CD4-positive, alpha-beta T cell treated with Interleukin-1 beta for 1 hour (primary cell): ENCODE results near the gene LCN12.

ENCODE experiments used
- DNase-seq, 2 donors: peaks; one replicate each; pipeline ENCODE4 v3.0.0-alpha.2; 2020 to 2022

Gene LCN12

GRCh38 chr9:136951541-136952320 lies at the start of gene LCN12:
TSS of gene LCN12 (plus strand) at chr9:136952273. CDS start at chr9:136952328, 55 bp downstream.
- DNase-seq = no peak

DNA sequence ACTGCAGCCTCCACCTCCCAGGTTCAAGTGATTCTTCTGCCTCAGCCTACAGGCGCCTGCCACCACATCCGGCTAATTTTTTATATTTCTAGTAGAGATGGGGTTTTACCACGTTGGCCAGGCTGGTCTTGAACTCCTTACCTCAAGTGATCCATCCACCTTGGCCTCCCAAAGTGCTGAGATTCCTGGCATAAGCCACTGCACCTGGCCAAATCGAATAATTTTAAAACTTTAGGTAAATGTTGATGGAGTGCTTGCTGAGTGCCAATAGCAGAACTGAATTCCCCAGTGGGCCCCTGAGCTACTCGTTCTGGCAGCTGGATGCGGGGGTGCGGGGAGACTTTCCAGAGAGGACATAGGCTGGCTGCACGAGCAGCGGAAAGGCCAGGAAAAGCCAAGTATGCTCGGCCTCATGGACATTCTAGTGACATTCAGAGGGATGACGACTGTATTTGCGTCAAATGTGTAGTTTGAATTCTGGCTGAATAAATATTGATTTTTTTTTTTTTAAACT lies 49.0 kb upstream of the LCN12 start:
- DNase-seq = peak in 1 of 2 donors; percentile 50

DNA sequence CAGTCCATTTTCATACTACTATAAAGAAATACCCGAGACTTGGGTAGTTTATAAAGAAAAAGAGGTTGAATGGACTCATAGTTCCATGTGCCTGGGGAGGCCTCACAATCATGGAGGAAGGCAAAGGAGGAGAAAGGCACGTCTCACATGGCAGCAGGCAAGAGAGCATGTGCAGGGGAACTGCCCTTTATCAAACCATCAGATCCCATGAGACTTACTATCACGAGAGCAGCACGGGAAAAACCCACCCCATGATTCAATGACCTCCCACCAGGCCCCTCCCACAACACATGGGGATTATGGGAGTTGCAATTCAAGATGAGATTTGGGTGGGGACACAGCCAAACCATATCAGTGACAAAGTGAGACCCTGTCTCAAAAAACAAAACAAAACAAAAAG lies 45.8 kb upstream of the LCN12 start:
- no peak for DNase-seq

GRCh38 chr9:136907011-136907914 lies 44.8 kb upstream of the LCN12 start:
- DNase-seq = no peak

GRCh38 chr9:136910197-136910900 lies 41.7 kb upstream of the LCN12 start:
- DNase-seq = no peak

DNA sequence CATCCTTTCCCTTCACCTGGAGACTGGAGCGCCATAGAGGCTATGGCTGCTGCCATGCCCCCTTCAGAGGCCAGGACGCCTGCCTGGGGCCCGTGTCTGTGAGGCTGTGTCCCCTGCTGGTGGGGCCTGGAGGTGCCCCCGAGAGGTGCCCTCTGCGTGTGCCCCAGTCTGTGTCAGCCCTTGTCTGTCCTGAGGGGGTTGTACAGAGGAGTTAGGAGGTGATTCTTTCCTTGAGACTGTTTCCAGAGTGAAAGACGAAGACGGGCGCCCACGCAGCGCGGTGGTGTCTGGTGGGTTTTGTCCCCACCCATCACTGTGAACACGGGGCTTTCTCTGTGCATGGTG lies 41.2 kb upstream of the LCN12 start:
- DNase-seq = no peak

DNA sequence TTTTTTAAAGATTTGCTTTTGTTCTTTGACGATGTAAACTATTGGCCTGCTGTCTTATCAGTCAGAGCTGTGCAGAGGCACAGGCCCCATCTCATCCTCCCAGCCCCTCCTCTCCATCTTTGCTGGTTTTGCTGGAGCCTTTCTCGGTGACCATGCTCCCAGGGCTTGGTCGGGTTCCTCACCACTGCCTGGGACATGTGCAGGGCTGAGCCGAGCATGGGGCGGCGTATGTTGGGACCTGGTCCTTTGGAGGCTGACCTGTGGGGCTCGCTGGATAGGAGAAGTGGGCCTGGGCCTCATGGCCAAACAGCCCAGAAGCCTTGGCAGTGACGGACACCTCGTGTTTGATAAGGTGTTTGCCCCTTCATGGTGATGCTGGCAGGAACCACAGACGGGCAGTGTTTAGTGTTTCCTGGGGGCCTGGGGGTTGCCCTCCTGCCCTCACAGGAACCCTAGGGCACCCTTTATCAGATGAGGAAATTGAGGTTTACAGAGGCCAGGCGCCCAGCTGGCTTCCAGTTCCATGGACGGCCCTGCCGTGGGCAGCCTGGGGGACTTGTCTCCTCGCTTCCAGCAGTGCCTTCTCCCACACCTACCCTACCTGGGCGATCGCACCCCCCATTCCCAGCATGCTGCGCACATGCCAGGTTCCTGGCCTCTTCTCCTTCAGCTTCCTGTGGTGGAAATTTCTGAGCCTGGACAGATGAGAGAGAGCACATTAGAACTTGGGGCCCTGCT lies 38.2 kb upstream of the LCN12 start:
- DNase-seq = no peak

DNA sequence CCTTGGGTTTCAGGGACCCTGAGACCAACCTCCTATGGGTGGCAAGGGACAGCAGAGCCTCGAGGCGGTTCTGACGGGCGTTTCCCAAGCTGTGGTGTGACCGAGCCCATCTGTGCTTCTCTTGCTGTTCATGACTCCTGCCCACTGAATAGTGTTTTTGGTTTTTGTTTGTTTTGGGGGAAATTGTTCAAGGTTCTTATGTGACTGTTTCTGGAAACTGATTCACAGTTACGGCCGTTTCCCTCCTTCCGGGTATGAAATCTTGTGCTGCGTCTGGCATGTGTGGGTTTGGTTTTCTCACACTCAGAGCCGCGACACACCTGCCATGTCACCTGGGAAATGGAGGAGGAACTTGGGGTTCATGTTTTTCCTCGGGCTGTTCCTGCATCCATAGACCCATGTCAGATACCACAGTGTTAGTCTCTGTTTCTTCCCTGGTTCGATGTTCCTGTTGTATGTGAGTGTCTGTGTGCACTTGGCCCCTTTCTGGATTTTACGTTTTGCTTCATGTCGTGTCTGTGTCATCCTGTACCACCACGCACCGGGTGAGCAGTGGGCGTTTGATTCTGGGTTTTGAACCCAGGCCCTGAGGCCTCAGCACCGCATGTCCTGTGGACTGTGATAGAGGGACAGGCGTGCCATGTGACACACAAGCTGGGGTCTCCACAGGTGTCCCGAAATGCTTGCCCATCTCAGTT lies 36.3 kb upstream of the LCN12 start:
- DNase-seq = no peak

GRCh38 chr9:136916330-136917184 lies 35.5 kb upstream of the LCN12 start:
- no peak for DNase-seq

DNA sequence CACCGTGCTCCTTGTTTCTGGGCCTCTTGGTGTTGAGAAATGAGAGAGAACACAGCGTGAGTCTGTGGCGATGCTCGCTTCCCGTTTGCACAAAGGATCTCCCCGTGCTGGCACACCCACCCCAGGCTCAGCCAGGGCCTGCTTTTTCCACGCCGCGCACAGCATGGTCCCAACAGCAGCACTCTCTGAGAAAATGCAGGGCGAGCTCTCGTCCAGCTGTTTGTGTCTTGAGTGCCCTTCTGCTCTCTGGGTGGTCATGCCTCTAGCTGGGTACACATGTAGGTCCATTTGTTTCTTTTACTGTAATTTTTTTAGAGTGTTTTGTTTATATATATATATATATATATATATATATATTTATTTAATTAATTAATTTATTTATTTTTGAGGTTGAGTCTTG lies 34.2 kb upstream of the LCN12 start:
- no peak for DNase-seq

- no peak for DNase-seq
Observed at GRCh38 chr9:136920069-136920468, 32.0 kb upstream of the LCN12 start.

GRCh38 chr9:136920734-136921231 lies 31.3 kb upstream of the LCN12 start:
- DNase-seq = no peak

DNA sequence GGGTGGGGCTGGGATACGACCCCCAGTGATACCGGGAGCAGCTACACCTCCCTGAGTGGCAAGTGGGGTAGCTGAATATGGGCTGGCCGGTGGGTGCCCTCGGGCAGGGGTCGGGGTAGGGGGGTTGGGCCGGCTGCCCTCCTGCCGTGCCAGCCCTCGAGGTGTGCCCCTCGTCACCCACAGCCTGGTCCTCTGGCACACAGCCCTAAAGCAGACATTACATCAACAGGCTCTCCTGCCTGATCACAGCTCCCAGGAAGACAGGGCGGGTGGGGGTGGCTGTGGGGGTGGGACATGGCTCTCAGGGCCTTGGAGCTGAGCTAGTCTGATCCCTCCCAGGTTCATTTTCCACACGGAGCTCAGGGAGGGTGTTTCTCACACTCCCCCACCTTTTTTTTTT lies 30.8 kb upstream of the LCN12 start:
- DNase-seq = no peak

- no peak for DNase-seq
Observed at GRCh38 chr9:136921718-136922117, 30.4 kb upstream of the LCN12 start.

DNA sequence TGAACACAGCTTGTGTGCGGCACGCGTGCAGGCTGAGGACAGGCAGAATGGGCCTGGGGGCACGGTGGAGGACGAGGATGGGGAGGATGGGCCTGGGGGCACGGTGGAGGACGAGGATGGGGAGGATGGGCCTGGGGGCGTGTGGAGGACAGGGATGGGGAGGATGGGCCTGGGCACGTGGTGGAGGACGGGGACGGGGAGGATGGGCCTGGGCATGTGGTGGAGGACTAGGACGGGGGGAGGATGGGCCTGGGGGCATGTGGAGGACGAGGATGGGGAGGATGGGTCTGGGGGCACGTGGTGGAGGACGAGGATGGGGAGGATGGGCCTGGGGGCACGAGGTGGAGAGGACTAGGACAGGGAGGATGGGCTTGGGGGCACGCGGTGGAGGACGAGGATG lies 29.5 kb upstream of the LCN12 start:
- no peak for DNase-seq

DNA sequence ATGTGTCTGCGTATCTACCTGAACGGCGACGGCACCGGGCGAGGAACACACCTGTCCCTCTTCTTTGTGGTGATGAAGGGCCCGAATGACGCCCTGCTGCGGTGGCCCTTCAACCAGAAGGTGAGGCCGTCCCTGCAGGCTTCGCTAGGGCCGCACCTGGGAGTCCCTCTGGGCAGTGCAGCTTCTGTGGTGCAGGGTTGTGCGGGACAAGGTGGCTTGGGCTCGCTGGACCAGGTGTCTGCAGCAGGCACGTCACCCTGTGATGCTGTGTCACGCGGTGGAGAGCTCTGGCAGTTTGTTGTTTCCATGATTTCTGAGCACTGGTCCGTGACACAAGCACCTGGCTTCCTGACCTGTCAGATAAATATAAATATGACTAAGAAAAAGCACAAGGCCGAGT lies 28.2 kb upstream of the LCN12 start:
- DNase-seq = no peak

GRCh38 chr9:136925414-136926153 lies 26.5 kb upstream of the LCN12 start:
- no peak for DNase-seq

DNA sequence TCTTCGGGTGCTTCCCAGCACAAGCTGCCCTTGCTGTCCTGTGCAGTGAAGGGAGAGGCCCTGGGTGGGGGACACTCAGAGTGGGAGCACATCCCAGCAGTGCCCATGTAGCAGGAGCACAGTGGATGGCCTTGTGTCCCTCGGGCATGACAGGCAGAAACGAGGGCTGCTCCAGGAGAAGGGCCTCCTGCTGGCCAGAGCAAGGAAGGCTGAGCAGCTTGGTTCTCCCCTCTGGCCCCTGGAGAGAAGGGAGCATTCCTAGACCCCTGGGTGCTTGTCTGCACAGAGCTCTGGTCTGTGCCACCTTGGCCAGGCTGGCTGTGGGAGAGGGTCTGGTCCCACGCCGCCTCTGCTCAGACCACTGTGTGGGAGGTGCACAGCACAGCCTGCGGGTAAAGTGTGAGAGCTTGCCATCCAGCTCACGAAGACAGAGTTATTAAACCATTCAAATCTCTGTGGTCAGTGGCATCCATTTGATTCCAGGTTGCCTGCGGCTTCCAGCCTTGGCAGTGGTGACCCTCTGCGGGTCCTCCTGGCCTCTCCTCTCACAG lies 25.8 kb upstream of the LCN12 start:
- no peak for DNase-seq

GRCh38 chr9:136926749-136927148 lies 25.3 kb upstream of the LCN12 start:
- no peak for DNase-seq
